Uterus (tissue), 4 donors: Measurements from ENCODE around the gene NT5DC3. TPM values are rescaled to one million over a fixed set of nuclear protein-coding genes. Genes with fewer than 3 reads are reported as not detected.
"Not testable (repeated sequence)": the region's sequence is repeated elsewhere in the genome, so short reads cannot be mapped to it uniquely, and the experiment has no call there.

Experiments used
- DNase-seq, 2 donors: peaks; one replicate each; pipeline ENCODE4 v3.0.0-alpha.2; 2019 to 2020
- H3K27ac ChIP-seq, 2 donors: fragments of 200-600 bp; sonication (generic); 1 replicate in 1 of 2; 2 replicates in 1 of 2; pipeline ENCODE4 v1.5.1; 2016 to 2018
- H3K27me3 ChIP-seq, 2 donors: fragments of 200-600 bp; sonication (generic); one replicate each; pipeline ENCODE4 v1.5.1; 2018 to 2019; ENCODE audit warnings: control low read depth in 1 of 2
- H3K36me3 ChIP-seq, 2 donors: fragments of 200-600 bp; sonication (generic); one replicate each; pipeline ENCODE4 v1.5.1; 2019; ENCODE audit warnings: control low read depth in 1 of 2
- H3K4me1 ChIP-seq, 2 donors: fragments of 200-600 bp; sonication (generic); one replicate each; pipeline ENCODE4 v1.5.1; 2018 to 2019; ENCODE audit warnings: control low read depth in 1 of 2
- H3K4me3 ChIP-seq, 2 donors: fragments of 200-600 bp; sonication (generic); 1 replicate in 1 of 2; 2 replicates in 1 of 2; pipeline ENCODE4 v1.5.1; 2018 to 2019; ENCODE audit warnings: mild to moderate bottlenecking in 1 of 2
- H3K9me3 ChIP-seq, 2 donors: fragments of 200-600 bp; sonication (generic); one replicate each; pipeline ENCODE4 v1.5.1; 2019; ENCODE audit warnings: control low read depth in 1 of 2
- POLR2A ChIP-seq, 2 donors: fragments of 450-650 bp; IDR thresholded peaks; one replicate each; pipeline ENCODE4 v1.6.1; 2016; ENCODE audit warnings: antibody characterized with exemption in 2 of 2, mild to moderate bottlenecking in 1 of 2, moderate library complexity in 1 of 2
- intact Hi-C: fragments of 100-400 bp; cut with DNase I; formaldehyde crosslinking; loops from one replicate; pipeline ENCODE4 v1.15.1; 2023; ENCODE audit warnings: low total_unique reads
- total RNA-seq, 4 donors: library from RNA; depleted of rRNA in 3 of 4; stranded (reverse); fragments of >200 nt in 3 of 4; gene quantifications; one replicate each; pipeline versions ENCODE4 v1.1.0 to v1.2.4, GENCODE V29; 2014 to 2023
- TF ChIP-seq, protein P1 (sequence below), 4 experiments: fragments of 200-600 bp in 2 of 4; fragments of 450-650 bp in 2 of 4; sonication (generic) in 2 of 4; IDR thresholded peaks; one replicate each; pipeline ENCODE4 v1.5.1; 2016 to 2019; ENCODE audit warnings: antibody characterized with exemption in 4 of 4, mild to moderate bottlenecking in 2 of 4, moderate library complexity in 1 of 4
- donor health status: DM: yes; HTN: yes; CAD: no.

Gene NT5DC3
- total RNA-seq, 4 donors from 2014 or later = 5.6 to 60.9 (median 15.9) TPM

GRCh38 chr12:103839103-103839502 lies 1.9 kb downstream of the NT5DC3 start:
- intact Hi-C loops = no loop called here
- Histone ChIP-seq H3K27ac (peak overlapping the region; percentile 85 to 91), H3K4me1 (no peaks in the 10 kb centered on the region)

DNA sequence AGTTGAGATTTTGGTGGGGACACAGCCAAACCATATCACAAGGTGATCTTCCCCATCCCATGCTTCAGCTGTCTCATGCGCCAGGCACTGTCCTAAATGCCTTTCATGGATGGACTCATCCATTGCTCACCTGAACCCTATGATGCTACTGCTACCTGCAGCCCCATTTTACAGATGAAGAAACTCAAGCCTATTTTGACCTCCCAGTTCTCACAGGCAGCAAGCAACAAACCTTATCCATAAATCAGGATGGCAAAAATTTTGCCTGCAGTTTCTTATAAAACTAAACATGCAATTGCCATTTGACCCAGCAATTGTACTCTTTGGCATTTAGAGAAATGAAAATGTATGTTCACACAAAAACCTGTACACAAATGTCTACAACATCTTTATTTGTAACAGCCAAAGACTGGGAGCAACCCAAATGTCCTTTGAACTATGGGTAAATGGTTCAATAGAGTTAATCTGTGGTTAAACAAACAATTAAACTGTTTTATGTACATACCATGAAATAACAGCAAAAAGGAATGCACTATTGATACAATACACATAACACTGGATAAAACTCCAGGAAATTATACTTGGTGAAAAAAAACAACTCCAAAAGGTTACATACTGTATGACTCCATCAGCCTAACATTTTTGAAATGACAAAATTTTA lies 2.6 kb downstream of the NT5DC3 start:
- Histone ChIP-seq H3K27me3 (no peaks in the 10 kb centered on the region), H3K36me3 (no peaks in the 10 kb centered on the region), H3K4me3 (peak overlapping the region; percentile 95 to 99), H3K27ac (peak overlapping the region; percentile 85 to 91), H3K4me1 (no peaks in the 10 kb centered on the region), H3K9me3 (no peaks in the 10 kb centered on the region)
- intact Hi-C loops = no loop called here
- TF ChIP-seq, protein P1, sequence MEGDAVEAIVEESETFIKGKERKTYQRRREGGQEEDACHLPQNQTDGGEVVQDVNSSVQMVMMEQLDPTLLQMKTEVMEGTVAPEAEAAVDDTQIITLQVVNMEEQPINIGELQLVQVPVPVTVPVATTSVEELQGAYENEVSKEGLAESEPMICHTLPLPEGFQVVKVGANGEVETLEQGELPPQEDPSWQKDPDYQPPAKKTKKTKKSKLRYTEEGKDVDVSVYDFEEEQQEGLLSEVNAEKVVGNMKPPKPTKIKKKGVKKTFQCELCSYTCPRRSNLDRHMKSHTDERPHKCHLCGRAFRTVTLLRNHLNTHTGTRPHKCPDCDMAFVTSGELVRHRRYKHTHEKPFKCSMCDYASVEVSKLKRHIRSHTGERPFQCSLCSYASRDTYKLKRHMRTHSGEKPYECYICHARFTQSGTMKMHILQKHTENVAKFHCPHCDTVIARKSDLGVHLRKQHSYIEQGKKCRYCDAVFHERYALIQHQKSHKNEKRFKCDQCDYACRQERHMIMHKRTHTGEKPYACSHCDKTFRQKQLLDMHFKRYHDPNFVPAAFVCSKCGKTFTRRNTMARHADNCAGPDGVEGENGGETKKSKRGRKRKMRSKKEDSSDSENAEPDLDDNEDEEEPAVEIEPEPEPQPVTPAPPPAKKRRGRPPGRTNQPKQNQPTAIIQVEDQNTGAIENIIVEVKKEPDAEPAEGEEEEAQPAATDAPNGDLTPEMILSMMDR (IDR thresholded peaks at IDR 0.05) = no peak
- TF ChIP-seq POLR2A (IDR thresholded peaks at IDR 0.05) = no peak
- DNase-seq = no peak

More at GRCh38 chr12:103839103-103839502, 1.9 kb downstream of the NT5DC3 start:
- Histone ChIP-seq H3K4me3 (peak overlapping the region; percentile 95 to 99), H3K36me3 (no peaks in the 10 kb centered on the region), H3K27me3 (no peaks in the 10 kb centered on the region), H3K9me3 (no peaks in the 10 kb centered on the region)
- DNase-seq = no peak
- TF ChIP-seq POLR2A (IDR thresholded peaks at IDR 0.05) = no peak
- TF ChIP-seq, protein P1 (IDR thresholded peaks at IDR 0.05) = no peak

GRCh38 chr12:103836345-103836744 lies 4.7 kb downstream of the NT5DC3 start:
- H3K4me1 ChIP-seq = peaks cover 0 to 7% of the 10 kb centered on the region in 2 donors
- H3K9me3 ChIP-seq = no peaks in the 10 kb centered on the region
- H3K4me3 ChIP-seq = no peak overlapping the region
- intact Hi-C loops = no loop called here
- H3K36me3 ChIP-seq = no peaks in the 10 kb centered on the region
- TF ChIP-seq, protein P1 (IDR thresholded peaks at IDR 0.05) = no peak
- no peak for TF ChIP-seq POLR2A (IDR thresholded peaks at IDR 0.05)
- H3K27ac ChIP-seq = no peak overlapping the region
- DNase-seq = no peak
- no peaks in the 10 kb centered on the region for H3K27me3 ChIP-seq

GRCh38 chr12:103835747-103836335 lies 5.2 kb downstream of the NT5DC3 start:
- H3K9me3 ChIP-seq, H3K4me3 ChIP-seq, DNase-seq, H3K4me1 ChIP-seq, H3K27me3 ChIP-seq, intact Hi-C loops, H3K36me3 ChIP-seq: not testable (repeated sequence)
- H3K27ac ChIP-seq = peak overlapping the region; percentile 57 to 68

DNA sequence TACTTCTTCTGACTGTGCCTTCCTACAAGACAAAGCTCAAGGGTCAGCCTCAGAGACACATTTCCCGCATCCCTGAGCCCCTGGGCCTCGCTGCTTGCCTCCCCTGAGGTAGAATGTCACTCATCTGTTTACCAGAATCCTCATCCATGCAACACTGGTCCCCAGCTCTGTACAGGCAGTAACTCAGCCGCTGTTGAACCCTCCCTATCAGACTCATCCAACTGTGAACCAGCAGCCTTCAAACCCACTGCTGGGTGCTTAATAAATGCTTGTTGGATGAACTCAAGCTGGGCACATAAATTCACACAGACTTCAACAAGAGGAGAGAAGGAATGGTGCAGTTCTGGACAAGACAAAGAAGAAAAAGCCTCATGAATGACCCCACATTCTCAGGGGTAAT lies 6.1 kb downstream of the NT5DC3 start:
- H3K27me3 ChIP-seq = no peaks in the 10 kb centered on the region
- peaks cover 0 to 7% of the 10 kb centered on the region in 2 donors for H3K4me1 ChIP-seq
- no peaks in the 10 kb centered on the region for H3K36me3 ChIP-seq
- no peaks in the 10 kb centered on the region for H3K9me3 ChIP-seq
- peak overlapping the region; percentile 57 to 68 for H3K27ac ChIP-seq
- TF ChIP-seq, protein P1 (IDR thresholded peaks at IDR 0.05) = no peak
- no peak for TF ChIP-seq POLR2A (IDR thresholded peaks at IDR 0.05)
- no peak overlapping the region for H3K4me3 ChIP-seq
- DNase-seq = no peak
- intact Hi-C loops = no loop called here
